ENCODE results near the gene POLR2J3.
"Not testable (repeated sequence)": the region's sequence is repeated elsewhere in the genome, so short reads cannot be mapped to it uniquely, and the experiment has no call there.

Gene POLR2J3

GRCh38 chr7:102593637-102594334 lies 21.4 kb upstream of the POLR2J3 start:
- not testable (repeated sequence) for FAIRE-seq; DNase-seq (ENCODE audit: insufficient read length, low spot score)

- not testable (repeated sequence) for FAIRE-seq; DNase-seq (ENCODE audit: insufficient read length, low spot score)
Observed at GRCh38 chr7:102592477-102593019, 20.2 kb upstream of the POLR2J3 start.

- DNase-seq (ENCODE audit: insufficient read length, low spot score); FAIRE-seq: not testable (repeated sequence)
Observed at GRCh38 chr7:102589857-102590256, 17.5 kb upstream of the POLR2J3 start.

DNA sequence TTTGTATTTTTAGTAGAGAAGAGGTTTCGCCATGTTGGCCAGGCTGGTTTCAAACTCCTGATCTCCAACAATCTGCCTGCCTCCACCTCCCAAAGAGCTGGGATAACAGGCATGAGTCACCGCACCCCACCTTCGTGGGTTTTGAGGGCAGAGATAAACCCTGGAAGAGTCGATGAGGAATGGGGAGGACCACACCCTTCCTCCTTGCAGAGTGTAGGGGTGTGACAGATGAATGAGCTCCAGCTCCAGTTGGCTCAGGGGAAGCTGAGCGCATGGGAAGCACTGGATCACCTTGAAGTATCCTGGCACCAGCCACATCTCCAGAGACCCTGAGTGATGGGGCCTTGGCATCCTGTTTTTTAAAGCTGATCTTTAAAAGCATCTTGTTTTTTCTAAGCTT lies 11.1 kb upstream of the POLR2J3 start:
- not testable (repeated sequence) for DNase-seq (ENCODE audit: insufficient read length, low spot score); FAIRE-seq

GRCh38 chr7:102581722-102582121 lies 9.3 kb upstream of the POLR2J3 start:
- FAIRE-seq; DNase-seq (ENCODE audit: insufficient read length, low spot score): not testable (repeated sequence)

GRCh38 chr7:102578486-102578885 lies 6.1 kb upstream of the POLR2J3 start:
- not testable (repeated sequence) for FAIRE-seq

DNA sequence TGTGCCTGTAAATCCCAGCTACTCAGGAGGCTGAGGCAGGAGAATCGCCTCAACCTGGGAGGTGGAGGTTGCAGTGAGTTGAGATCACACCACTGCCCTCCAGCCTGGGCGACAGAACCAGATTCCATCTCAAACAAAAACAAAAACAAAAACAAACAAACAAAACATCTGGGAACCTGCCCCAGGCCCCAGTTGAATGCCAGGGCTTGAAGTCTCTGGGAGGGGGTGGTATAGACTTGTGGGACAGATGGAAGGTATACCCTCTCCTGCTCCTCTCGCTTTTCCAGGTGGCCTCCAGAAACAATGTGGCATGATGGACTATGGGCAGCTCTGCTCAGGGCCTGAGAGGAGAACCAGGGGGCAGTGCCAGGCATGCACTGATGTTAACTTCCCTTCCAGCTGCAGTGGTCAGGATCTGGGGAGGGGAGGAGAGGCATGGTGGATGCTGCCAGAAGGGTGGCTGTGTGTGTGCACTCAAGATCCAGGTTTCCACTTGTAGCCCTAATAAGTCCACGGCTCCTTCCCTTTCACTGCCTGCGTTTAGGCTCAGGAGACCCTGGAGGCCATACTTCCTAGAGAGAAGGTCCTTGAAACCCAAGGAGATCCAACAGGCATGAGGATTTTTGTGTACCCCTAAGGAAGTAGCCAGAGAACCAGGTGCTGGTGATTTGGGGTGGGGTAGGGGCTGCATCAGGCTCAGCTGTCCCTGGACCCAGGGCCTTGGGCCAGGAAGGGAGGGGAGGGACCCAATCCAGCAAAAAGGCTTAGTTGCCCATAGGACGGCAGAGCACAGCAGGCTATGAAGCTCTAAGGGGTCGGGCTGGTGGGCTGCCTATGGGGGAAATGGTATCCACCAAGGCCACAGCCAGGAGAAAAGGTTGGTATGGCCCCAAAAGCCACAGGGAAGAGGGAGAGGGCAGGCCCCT lies 5.2 kb upstream of the POLR2J3 start:
- not testable (repeated sequence) for DNase-seq (ENCODE audit: insufficient read length, low spot score); FAIRE-seq

More at GRCh38 chr7:102578486-102578885, 6.1 kb upstream of the POLR2J3 start:
- DNase-seq (ENCODE audit: insufficient read length, low spot score): not testable (repeated sequence)

- FAIRE-seq; DNase-seq (ENCODE audit: insufficient read length, low spot score): not testable (repeated sequence)
Observed at GRCh38 chr7:102576363-102576762, 4.0 kb upstream of the POLR2J3 start.

GRCh38 chr7:102574607-102575006 lies 2.2 kb upstream of the POLR2J3 start:
- not testable (repeated sequence) for DNase-seq (ENCODE audit: insufficient read length, low spot score); FAIRE-seq

GRCh38 chr7:102568620-102569019 lies 3.8 kb downstream of the POLR2J3 start:
- not testable (repeated sequence) for FAIRE-seq; DNase-seq (ENCODE audit: insufficient read length, low spot score)

DNA sequence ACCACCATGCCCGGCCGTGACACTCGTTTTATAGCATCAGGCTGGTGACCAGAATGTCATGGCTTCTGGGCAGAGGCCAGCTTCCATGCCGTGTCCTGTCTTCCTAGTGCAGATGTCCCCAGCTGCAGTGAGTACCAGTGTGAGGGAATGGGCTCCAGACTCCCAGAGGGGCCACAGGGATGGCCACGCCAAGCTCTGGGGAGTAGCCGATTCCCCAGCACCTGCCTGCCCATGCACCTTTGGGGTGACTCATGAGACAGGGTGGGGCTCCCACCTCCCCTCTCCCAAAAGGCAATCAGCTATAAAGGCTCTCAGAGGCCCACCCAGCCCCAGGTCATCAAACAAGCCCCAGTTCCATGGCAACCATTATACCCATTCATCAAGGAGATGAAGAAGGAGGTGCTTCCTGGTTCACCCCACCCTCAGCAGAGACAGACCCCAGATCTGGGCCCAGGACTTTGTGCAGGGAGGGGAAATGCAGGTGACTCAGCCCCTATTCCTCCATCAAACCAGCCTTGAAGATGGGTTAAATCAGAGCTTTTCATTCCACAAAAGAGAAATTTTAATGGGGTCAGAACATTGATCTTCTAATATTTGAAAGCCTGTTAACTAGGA lies 21.5 kb downstream of the POLR2J3 start, which contains the start of gene SPDYE2:
Gene SPDYE2 (plus strand): TSS at position 419 of the 615 bp plus-strand sequence. CDS start 2,030 bp downstream, outside the sequence.
- FAIRE-seq; DNase-seq (ENCODE audit: insufficient read length, low spot score): not testable (repeated sequence)

- not testable (repeated sequence) for DNase-seq (ENCODE audit: insufficient read length, low spot score); FAIRE-seq
Observed at GRCh38 chr7:102546353-102546752, 26.0 kb downstream of the POLR2J3 start.

GRCh38 chr7:102545288-102545687 lies 27.1 kb downstream of the POLR2J3 start:
- not testable (repeated sequence) for DNase-seq (ENCODE audit: insufficient read length, low spot score); FAIRE-seq

DNA sequence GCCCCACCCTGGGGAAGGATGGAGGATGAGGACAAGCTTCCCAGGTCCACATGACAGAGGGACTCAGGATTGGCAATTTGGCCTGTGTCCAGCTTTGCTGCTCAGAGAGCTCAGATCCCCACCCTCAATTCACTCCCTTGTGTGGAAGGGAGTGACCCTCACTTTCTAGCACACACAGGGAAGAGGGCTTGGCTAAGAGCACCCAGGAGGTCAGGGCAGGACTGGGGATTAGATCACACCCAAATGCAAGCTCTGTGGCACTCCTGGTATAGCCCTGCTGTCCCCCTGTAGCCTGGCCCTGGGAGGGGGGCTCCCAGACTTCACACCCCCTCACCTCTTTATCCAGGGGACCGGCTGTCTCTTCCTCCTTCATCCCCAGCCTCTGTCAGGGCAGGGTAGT lies 28.0 kb downstream of the POLR2J3 start:
- not testable (repeated sequence) for DNase-seq (ENCODE audit: insufficient read length, low spot score); FAIRE-seq

- not testable (repeated sequence) for DNase-seq (ENCODE audit: insufficient read length, low spot score); FAIRE-seq
Observed at GRCh38 chr7:102543596-102543995, 28.8 kb downstream of the POLR2J3 start, which contains the start of gene UPK3BL2. Gene UPK3BL2 (minus strand): TSS chr7:102543696. CDS start chr7:102543636, 60 bp downstream.

DNA sequence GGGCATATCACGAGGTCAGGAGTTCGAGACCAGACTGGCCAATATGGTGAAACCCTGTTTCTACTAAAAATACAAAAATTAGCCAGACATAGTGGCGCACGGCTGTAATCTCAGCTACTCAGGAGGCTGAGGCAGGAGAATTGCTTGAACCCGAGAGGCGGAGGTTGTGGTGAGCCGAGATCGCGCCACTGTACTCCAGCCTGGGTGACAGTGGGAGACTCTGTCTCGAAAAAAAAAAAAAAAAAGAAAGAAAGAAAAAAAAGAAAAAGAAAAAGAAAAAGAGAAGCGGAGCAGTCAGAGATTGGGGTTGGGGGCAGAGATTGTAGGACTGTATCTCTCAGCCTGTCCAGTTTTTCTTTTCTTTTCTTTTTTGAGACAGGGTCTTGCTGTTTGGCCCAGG lies 29.6 kb downstream of the POLR2J3 start:
- not testable (repeated sequence) for FAIRE-seq; DNase-seq (ENCODE audit: insufficient read length, low spot score)

DNA sequence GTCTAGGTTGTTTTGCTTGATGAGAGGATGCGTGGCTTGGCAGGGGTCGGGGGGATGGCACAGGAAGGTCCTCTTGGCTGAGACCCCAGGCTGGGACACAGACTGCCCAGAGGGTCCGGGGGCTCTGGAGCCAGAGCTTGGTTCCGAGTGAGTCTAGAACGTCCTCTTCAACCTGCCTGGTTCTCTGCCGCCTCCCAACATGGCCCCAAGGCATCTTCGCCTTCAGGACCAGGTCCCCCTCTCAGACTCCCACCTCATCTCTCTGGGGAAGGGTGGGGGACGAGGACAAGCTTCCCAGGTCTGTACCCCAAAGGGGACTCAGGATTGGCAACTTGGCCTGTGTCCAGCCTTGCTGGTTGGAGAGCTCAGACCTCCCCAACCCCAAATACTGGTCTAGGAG lies 30.3 kb downstream of the POLR2J3 start:
- not testable (repeated sequence) for FAIRE-seq; DNase-seq (ENCODE audit: insufficient read length, low spot score)

DNA sequence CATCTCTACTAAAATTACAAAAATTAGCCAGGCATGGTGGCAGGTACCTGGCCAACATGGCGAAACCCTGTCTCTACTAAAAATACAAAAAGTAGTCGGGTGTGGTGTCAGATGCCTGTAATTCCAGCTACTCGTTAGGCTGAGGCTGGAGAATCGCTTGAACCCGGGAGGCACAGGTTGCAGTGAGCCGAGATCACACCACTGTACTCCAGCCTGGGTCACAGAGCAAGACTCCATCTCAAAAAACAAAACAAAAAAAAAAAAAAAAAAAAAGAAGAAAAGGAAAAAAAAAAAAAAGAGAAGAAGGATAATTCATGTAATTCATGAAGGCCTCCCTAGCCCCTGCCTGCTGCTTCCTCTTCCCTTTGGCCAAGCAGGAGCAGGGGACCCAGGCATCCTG lies 31.8 kb downstream of the POLR2J3 start:
- FAIRE-seq: not testable (repeated sequence)

DNA sequence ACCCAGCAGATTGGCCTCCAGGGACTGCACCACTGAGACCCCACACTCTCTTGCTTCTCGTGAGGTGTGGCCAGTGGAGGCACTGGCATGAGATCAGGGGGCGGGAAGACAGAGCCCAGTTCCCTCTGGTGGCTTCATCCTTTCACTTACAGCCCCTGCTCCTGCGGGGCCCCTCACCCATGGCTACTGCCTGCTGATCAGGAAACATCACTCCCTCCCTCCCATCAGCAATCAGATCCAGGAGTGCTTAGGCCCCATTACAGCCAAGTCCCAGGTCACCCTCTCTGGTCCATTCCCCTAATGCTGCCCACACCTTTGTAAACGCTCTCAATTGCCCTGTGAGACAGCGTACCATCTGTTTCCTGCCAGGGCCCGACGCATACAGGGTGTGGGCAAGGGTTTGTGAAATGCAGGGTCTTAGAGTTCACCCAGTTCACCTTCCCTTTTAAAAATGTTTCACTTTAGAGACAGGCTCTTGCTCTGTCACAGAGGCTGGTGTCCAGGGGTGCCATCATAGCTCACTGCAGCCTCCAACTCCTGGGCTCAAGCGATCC lies 37.2 kb downstream of the POLR2J3 start:
- DNase-seq (ENCODE audit: insufficient read length, low spot score); FAIRE-seq: not testable (repeated sequence)

More for the DNA sequence above, 31.8 kb downstream of the POLR2J3 start:
- DNase-seq (ENCODE audit: insufficient read length, low spot score): not testable (repeated sequence)

All from D721Med (cell line).